ENCODE data around the gene GCN1.
A peak's percentile ranks its signal among the peaks of the same experiment; 100 is the strongest.

GCN1 gene

DNA sequence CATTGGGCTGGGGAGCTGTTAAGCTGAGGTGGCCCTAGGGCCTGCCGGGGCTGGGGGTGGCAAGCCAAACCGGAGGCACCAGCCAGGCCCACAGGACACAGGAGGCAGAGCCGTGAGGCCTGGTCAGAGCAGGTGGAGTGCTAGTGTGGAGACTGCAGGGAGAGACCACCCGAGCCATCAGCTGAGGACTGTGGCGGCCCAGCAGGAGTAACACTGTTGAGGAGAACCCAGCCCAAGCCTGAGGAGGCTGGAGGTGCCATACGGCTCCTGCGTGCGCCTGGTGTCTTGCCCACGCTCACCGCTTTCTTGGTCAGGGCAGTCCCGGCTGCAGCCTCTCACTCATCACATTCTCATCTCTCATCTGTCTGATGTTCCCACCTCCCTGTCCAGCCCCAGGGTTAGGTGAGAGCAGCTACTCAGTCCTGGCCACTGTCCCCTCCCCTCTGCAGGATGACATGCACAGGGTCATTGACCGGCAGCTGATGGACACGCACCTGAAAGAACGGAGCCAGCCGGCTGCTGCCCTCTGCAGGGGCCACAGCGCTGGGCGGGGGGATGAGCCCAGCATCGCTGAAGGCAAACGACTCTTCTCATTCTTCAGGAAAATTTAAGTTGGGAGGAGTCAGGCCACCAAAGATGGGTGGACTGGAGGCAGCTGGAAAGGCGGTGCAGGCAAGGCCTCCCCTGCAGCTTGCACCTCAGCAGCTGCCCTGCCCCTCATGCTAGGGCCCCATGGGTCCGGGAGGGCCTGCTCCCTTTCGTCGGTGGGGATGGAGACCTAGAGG, 101.8 kb downstream of the GCN1 start:
- DNase-seq: no peak

DNA sequence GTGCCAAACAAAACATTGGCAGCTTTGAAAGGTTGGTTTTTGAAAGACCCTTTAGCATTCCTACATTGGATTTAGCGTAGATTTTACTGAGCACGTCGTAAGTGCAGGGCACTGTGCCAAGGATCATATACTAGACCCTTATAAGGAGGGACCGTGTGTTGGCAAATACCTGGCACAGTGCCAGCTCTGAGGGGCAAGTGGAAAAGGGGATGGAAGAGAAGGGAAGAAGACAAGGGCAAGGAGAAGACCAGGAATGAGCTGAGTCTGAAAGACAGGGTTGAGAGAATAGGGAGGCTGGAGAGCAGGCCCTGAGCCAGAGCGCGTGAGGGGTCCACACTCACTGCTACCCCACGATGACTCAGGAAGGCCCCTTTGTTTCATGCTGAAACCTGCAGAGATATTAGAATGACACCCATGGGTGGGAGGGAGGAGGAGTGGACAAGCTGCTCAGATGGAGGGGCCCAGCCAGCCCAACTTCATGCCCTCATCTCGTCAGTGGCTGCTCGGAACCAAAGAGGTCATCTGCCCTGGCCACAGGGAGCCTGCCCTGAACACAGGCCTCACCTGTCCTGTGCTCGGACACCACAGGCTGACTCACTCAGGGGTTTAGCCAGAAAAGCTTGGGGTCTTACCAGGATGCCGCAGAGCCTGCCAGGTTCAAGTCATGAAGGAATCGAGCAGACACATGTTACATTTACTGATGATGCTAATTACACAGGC, 103.0 kb downstream of the GCN1 start:
- no peak for DNase-seq

DNA sequence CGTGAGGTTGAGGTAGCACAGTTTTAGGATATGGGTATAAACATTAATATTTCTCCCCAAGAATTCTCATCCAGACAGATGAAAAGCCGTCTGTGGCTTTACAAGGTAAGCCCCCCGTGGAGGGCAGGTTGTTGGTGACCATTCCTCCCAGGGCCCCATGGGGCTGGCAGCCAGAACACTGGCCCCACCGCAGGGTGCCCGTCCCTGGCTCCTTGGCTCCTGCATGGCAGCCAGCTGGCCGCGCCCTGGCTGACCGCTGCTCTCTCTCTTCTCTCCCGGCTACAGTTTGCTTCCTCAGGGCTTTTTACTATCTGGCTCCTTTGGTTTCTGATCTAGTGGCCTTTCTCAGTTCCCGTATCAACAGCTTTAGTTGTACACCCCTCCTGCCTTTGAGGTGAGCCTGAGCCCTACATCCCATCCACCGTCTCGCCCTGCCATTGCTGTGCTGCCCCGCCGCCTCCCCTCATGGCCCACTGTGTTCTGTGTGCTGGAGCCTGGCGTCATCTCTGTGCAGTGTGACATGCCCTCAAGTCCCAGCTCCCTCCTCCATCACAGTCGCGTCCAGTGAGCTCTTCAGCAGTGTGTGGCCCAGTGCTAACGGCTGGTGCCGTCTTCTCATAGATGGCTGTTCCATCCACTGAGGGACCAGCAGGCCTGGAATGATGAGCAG, 103.8 kb downstream of the GCN1 start:
- no peak for DNase-seq

DNA sequence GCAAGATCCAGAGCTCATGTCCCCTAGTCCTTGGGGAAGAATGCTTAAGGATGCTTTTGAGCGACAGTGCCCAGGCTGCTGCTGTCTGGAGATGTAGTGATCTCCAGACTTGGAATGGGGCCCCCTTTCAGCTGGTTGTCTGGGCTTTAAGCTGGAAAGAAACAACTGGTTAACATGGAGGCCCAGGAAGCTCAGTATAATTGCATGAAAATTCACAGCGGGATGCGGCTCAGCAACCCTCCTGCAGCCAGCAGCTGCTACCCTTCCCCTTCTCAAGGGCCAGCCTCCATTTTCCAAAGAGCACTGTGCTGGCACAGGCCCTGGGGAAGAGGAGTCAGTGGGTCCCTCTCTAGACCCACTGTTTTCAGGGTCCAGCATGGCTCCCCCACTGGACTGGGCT, 104.3 kb downstream of the GCN1 start:
- DNase-seq: no peak

DNA sequence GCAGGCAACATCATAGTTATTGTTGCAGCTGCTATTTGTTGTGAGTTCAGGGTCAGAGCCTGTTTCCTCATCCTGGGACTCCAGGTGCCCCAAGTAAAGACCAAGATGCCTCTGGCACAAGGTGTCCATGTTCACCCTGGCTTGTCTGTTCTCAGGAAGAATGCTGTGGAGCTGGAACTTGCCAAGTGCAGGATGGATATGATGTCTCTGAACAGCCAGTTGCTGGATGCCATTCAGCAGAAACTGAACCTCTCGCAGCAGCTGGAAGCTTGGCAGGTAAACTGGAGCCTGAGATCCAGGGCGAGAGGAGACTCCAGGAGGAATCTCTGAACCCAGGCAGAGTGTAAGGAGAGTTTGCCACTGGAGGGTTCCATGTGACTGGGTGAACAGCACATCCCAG, 104.7 kb downstream of the GCN1 start:
- DNase-seq: no peak

DNA sequence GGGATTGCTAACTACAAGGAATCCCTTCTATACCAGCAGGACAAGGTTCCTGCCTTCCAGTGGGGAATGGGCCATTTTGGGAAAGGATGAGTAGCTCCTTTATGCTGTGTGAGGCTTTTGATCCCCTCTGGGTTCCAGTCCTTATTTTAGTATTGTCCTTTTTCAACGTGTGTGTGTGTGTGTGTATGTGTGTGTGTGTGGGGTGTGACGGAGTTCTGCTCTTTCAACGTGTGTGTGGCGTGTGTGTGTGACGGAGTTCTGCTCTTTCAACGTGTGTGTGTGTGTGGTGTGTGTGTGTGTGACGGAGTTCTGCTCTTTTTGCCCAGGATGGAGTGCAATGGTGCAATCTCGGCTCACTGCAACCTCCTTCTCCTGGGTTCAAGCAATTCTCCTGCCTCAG, 105.4 kb downstream of the GCN1 start:
- no peak for DNase-seq

DNA sequence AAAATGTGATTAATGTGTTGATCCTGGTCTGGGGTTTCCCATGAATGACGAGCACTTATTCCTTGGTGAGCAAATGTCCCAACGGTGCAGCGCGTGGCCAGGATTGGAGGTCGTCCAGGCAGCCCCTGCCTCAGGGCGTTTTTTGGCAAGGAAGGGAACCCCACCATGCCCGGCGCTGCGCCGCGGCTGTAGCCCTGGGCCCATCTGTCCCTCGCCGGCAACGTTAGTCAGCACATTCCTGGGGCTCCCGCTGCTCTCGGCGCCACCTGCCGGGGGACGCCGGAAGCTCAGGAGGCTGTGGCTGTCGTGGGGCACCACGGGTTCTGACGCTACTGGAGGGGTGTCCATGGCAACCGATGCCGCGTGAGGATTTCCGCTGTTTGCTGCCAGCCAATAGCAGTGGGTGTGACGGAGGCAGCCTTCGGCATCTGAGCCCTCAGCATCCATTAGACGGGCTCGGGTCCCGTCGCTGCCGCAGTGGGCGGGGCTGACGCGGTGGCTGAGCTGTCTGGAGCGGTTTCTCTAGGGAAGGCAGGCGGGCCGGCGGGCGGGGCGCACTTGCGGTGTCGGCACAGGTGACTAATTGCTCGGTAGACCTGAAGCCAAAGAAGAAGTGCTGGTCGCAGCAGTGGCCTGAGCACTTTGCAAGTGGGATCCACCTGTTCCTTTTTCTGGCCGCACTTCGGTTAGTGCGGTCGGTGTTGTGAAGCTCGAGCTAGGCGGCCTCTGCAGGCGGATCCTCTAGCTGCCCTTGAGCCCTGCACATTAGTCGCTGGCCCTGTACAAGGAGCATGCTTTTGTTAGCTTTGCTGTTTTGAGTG, 107.5 kb downstream of the GCN1 start:
- DNase-seq: peak; percentile 95 to 97

DNA sequence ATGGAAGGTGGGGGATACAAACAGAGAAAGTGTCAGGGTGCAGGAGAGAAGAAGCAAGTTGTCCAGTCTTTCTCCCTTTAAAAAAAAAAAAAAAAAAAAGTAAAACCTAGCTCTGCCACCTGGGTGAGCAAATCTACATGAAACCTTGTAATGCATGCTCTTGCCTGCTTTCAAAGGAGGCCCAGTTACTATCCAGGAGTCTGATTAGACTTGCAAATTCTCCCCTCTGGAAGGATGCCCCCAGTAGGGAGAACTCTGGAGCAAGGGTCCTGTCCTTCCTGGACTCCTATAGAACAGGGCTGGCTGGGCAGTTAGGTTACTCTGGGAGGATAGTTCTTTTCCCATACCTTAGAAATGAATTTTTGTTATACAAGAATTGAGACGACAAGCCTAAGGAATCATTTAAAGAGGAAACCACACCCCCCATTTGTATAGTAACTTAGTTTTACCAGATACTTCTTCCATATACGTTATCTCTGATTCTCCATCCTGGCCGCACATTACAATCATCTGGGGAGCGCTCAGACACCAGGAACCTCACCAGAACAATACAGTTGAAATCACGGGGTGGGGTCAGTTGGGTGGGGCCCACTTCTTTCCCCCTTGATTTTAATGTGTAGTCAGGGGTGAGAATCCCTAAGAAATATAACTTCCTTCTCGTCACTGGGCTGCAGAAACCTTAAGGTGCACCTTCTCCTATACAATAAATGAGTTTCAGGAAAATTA, 108.4 kb downstream of the GCN1 start:
- no peak for DNase-seq

DNA sequence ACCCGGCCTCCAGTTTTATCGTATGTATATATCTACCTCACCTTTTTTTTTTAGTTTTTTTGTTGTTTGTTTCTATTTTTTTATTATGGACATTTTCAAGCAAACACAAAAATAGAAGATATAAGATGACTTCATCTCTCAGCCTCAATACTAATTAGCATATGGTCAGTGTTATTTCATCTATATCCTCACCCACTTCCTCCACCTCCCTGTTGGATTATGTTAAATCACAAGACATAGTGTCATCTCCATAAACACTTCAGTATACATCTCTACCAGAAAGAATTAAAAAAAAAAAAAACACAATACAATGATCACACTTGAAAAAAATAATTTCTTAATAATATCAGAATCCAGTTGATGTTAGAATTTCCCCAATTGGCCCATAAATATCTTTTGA, 112.9 kb downstream of the GCN1 start:
- DNase-seq: no peak

DNA sequence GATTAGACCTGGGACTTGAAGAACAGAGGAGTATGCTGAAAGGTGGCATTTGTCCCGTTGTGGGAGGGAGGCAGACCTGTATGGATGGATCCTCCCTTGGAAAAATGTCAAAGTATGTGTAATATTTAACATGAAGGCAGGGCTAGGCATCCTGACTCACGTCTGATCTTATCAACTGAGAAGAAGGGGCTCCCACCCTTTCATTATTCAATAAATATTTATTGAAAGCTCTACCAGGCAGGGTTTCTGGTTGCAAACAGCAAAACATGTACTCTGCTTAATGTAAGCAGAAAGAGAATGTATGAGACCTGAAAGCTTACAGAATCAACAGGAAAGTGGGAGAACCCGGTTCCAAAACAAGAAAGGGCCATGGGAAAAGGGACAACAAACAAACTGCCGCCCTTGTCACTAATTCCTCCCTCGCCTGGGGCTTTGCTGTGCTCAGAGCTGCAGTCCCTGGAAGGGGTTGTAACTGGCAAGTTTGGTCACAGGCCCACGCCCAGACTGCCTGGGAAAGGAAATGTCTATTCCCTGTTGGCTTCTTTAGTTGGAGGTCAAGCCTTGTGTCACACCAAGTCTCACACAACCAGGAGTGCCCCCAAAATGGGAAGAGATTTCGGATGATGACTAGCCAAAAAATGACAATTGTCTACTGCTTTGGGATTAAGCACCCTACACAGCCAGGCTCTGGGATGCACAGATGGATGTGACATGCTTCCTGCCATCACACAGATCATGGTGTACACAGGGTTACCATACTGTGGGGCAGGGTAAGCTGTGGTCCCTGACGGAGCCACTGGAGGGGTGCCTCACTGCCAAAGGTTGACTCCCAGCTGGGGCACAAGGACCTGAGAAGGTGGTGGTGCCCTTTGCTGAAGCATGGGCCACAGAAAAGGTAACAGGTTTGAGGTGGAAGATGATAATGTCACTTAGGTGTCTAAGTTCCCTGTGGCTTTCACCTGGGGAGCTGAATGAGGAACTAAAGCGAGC, 114.8 kb downstream of the GCN1 start:
- DNase-seq: no peak

DNA sequence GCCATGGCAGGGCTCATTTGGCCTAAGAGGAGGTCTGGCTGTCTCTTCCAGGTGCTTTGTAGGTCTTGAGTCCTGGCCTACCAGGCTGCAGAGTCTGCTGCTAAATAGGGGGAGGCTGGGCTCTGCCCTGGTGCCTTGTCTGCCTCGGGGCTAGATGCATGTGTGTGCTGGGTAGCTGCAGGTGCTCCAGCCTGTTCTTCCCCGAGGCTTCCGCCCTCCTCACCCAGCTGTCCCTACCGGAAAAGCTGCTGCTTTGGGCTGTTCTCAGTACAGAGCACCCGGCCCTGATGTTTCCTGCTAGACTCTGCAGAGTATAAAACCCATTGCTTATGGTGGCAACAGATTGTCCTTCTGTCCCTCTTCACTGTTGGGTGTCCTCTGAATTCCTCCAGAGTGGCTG, 115.6 kb downstream of the GCN1 start:
- DNase-seq: no peak

DNA sequence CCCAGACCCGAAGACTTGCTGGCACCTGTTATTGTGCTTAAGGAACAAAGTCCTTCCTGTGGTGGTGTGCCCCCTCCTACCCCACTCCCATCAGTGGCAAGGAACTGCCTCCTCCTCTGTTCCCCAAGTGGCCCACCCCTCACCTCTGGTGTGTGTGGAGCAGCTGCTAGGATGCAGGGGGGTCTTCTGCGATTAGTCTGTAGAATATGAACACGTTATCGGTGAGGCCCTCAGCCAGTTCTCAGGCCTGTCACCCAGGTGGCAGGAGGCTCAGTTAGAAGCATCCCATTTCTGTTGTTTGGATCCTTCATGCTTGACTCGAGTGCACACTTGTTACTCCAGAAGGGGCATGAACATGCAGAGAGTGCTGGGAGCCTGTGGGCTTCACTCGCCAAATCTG, 117.3 kb downstream of the GCN1 start:
- no peak for DNase-seq
